ENCODE measurements around the gene FAM3A.

DNA sequence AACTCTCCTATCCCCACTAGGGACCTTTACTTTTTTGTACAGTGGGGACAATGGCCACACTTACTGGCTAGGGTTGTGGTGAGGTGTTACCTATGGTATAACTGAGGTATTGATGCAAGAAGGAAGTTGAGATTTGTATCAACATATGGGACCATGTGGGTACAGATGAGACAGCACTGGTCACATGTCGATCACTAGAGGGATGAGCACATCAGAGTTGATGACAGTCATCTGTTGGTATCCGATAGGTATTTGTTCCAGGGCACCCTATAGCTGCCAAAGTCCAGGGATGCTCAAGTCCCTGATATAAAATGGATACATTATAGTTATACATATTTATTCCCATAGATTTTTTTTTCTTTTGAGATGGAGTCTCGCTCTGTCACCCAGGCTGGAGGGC, 13.0 kb downstream of the FAM3A start:
- no peak for TF ChIP-seq OSR1 (CRISPR knock-in tag; IDR thresholded peaks at IDR 0.05)
- no peak for TF ChIP-seq ZFP3 (CRISPR knock-in tag; IDR thresholded peaks at IDR 0.05)
- TF ChIP-seq BACH2 (CRISPR knock-in tag; IDR thresholded peaks at IDR 0.05; ENCODE audit: borderline replicate concordance) = no peak
- no peak for TF ChIP-seq GLIS3 (CRISPR knock-in tag; IDR thresholded peaks at IDR 0.05)
- no peak for TF ChIP-seq ZNF8 (CRISPR knock-in tag; IDR thresholded peaks at IDR 0.05)
